Fibroblast of the aortic adventitia (primary cell): ENCODE results near the gene DNAH9. TPM values are rescaled to one million over a fixed set of nuclear protein-coding genes. Genes with fewer than 3 reads are reported as not detected.

Source experiments
- DNase-seq: peaks from one replicate; pipeline ENCODE4 v3.0.0-alpha.2; 2010; ENCODE audit warnings: low read depth
- H3K4me3 ChIP-seq: 2 replicates; pipeline ENCODE4 v1.5.1; 2011; ENCODE audit warnings: low read depth, mild to moderate bottlenecking, control low read depth, low read length, moderate library complexity
- CTCF ChIP-seq: IDR thresholded peaks from 2 replicates; pipeline ENCODE4 v1.5.1; 2011; ENCODE audit warnings: mild to moderate bottlenecking, low read length, control low read depth, inconsistent platforms; ENCODE audit not compliant: insufficient read depth
- total RNA-seq: library from RNA; depleted of rRNA; stranded (reverse); fragments of >200 nt; gene quantifications from 2 replicates; pipeline ENCODE4 v1.2.3, GENCODE V29; 2012; ENCODE audit warnings: low replicate concordance

The DNAH9 gene
- total RNA-seq, 1 donor, result not detected

DNA sequence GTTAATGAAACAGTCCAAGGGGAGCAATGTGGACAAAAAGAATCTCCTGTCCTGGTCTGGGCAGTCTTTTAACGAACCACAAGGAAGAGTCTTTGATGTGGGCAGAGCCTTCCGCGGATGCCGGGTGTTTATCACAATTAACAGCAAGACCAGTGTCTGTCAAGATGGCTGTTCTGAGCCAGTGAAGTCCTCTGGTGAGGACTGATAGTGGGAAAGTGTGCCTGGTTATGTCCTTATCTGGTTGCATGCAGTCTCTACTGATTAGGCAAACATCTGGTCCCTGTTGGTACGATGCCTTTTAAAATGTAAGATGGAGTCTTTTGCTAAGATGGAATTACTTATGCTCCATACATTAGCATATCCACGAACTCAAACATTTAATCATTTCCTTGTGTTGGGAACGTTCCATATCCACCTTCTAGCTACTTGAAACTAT is 310.5 kb downstream of the DNAH9 start:
- no peak for DNase-seq
- H3K4me3 ChIP-seq, result no peak overlapping the region
- no peak for TF ChIP-seq CTCF

DNA sequence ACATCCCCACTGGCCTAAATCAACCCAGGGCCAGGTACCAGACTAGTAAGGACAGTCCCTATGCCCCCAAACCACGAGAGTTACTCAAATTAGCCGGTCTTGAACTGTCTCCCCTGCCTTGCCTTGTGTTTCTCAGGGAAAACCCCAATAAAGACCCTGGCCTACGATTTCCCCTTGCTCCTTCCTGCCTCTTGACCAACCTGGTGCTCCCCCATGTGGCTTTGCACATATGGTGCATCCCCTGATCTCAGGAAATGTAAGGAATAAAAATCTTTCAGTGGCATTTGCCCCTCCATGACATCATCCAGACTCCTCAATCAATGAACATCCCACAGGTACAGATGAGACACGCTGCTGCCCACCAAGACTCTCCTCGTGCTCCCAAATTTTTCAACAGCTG is 311.1 kb downstream of the DNAH9 start:
- no peak for TF ChIP-seq CTCF
- no peak for DNase-seq
- H3K4me3 ChIP-seq, result no peak overlapping the region

DNA sequence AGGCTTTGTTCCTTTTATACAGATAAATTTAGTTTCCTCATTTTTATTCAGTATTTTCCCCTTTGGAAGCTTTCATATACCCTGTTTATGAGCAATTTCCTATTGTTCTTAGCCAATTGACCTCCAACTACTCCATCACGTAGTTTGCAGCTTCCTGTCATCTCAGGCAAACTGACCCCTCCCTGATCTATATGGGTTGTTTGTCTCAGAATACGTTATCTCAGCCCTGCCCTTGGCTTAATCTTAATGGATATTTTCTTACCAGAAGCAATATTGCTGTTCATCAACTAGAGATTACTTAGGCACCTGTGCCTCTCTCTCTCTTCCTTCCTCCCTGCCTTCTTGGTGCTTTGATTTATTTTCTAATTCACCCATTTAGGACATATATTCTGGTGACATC is 317.8 kb downstream of the DNAH9 start:
- TF ChIP-seq CTCF, result no peak
- no peak for DNase-seq
- H3K4me3 ChIP-seq, result no peak overlapping the region

GRCh38 chr17:11917415-11917814 is 319.1 kb downstream of the DNAH9 start:
- no peak for DNase-seq
- TF ChIP-seq CTCF, result no peak

GRCh38 chr17:11921296-11921695 is 323.0 kb downstream of the DNAH9 start:
- no peak for TF ChIP-seq CTCF
- DNase-seq, result no peak
- no peak overlapping the region for H3K4me3 ChIP-seq

More at GRCh38 chr17:11917415-11917814, 319.1 kb downstream of the DNAH9 start:
- H3K4me3 ChIP-seq, result no peak overlapping the region

DNA sequence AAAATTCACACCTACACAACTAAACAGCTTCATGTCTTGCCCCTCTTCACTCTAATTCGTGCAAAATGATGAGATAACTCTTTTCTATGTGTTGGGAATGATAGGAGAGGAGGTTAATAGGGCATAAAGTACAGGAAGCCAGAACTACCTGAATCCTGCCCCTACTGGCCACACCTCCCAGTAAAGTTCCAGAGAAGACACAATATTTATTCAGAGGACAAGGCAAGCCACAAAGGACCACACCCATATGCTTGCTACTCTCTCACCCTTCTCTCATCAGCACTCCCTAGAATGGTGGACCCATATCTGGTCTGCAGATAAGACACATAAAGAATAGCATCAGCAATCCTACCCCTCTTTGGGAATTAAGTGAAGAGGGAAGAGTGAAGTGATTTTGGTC is 324.4 kb downstream of the DNAH9 start:
- H3K4me3 ChIP-seq, result no peak overlapping the region
- TF ChIP-seq CTCF, result no peak
- DNase-seq, result no peak

GRCh38 chr17:11924076-11924475 is 325.8 kb downstream of the DNAH9 start:
- no peak for TF ChIP-seq CTCF

More at GRCh38 chr17:11924076-11924475, 325.8 kb downstream of the DNAH9 start:
- no peak overlapping the region for H3K4me3 ChIP-seq
- DNase-seq, result no peak
